NCI-H2171 (cell line): ENCODE measurements around the gene GIPC1.

ENCODE experiments used
- DNase-seq: peaks from one replicate; lab custom pipeline; 2025; lab: John Stamatoyannopoulos, UW

GIPC1 gene

GRCh38 chr19:14494411-14494810, 1.5 kb downstream of the GIPC1 start:
- DNase-seq, result no peak

- no peak for DNase-seq
Observed at GRCh38 chr19:14492756-14493337, 3.1 kb downstream of the GIPC1 start.

GRCh38 chr19:14487370-14488125, 8.4 kb downstream of the GIPC1 start:
- DNase-seq, result no peak

GRCh38 chr19:14482172-14482941, 13.6 kb downstream of the GIPC1 start:
- no peak for DNase-seq

- DNase-seq, result no peak
Observed at GRCh38 chr19:14480700-14481079, 15.2 kb downstream of the GIPC1 start.

- no peak for DNase-seq
Observed at GRCh38 chr19:14479975-14480699, 15.8 kb downstream of the GIPC1 start.

GRCh38 chr19:14479309-14479974, 16.5 kb downstream of the GIPC1 start:
- no peak for DNase-seq

GRCh38 chr19:14478113-14478545, 17.8 kb downstream of the GIPC1 start:
- DNase-seq, result no peak

GRCh38 chr19:14477418-14478112, 18.4 kb downstream of the GIPC1 start:
- no peak for DNase-seq

GRCh38 chr19:14476673-14477401, 19.1 kb downstream of the GIPC1 start:
- no peak for DNase-seq

- no peak for DNase-seq
Observed at GRCh38 chr19:14476327-14476672, 19.6 kb downstream of the GIPC1 start.

- no peak for DNase-seq
Observed at GRCh38 chr19:14475251-14476073, 20.5 kb downstream of the GIPC1 start, which contains the start of gene PTGER1. TSS of gene PTGER1 (minus strand) at chr19:14475354. CDS start at chr19:14474320, 1,034 bp downstream.

- no peak for DNase-seq
Observed at GRCh38 chr19:14474827-14475226, 21.1 kb downstream of the GIPC1 start.

GRCh38 chr19:14473978-14474578, 21.8 kb downstream of the GIPC1 start:
- DNase-seq, result no peak

- no peak for DNase-seq
Observed at GRCh38 chr19:14473073-14473977, 22.6 kb downstream of the GIPC1 start.

GRCh38 chr19:14472202-14472938, 23.6 kb downstream of the GIPC1 start:
- DNase-seq, result peak; percentile 70

GRCh38 chr19:14471436-14472187, 24.3 kb downstream of the GIPC1 start:
- no peak for DNase-seq
